Panc1 (cell line): ENCODE measurements around the gene USP14. TPM values are rescaled to one million over a fixed set of nuclear protein-coding genes. Genes with fewer than 3 reads are reported as not detected.

Experiments
- ATAC-seq: fragments of 200-7000 bp; cut with Tn5 transposase; 2 replicates; pipeline ENCODE4 v1.9.1; 2020; ENCODE audit warnings: mild to moderate bottlenecking, moderate library complexity
- BruUV-seq: library from RNA; stranded (reverse); fragments of 400-500 nt; replicated peaks from 2 replicates; lab custom pipeline; 2021; lab: Mats Ljungman, UMichigan
- CTCF ChIA-PET: fragments of 300-600 bp; sonication (Branson Sonifier 250); formaldehyde crosslinking; loops from one replicate; lab custom pipeline; 2022; ENCODE audit warnings: antibody characterized with exemption; lab: Charles Lee
- POLR2A ChIA-PET: fragments of 300-600 bp; sonication (Branson Sonifier 250); formaldehyde crosslinking; loops from one replicate; lab custom pipeline; 2022; ENCODE audit warnings: antibody characterized with exemption; lab: Charles Lee
- DNase-seq: peaks from one replicate; pipeline ENCODE4 v3.0.0-alpha.2; 2010; ENCODE audit warnings: low read depth, low spot score
- H3K27ac ChIP-seq: 2 replicates; pipeline ENCODE4 v1.5.1; 2011; ENCODE audit warnings: mild to moderate bottlenecking, low read length, inconsistent platforms
- H3K27me3 ChIP-seq: fragments of 200-500 bp; sonication (Bioruptor generic); 2 replicates; pipeline ENCODE4 v1.6.0; 2014; ENCODE audit warnings: low read length, inconsistent platforms; ENCODE audit not compliant: control insufficient read depth, insufficient read depth
- H3K36me3 ChIP-seq: fragments of 200-500 bp; sonication (Bioruptor generic); 2 replicates; pipeline ENCODE4 v1.5.1; 2014; ENCODE audit warnings: inconsistent platforms, mild to moderate bottlenecking, low read length, moderate library complexity; ENCODE audit not compliant: control insufficient read depth, insufficient read depth
- H3K4me1 ChIP-seq: 2 replicates; pipeline ENCODE4 v1.5.1; 2011; ENCODE audit warnings: inconsistent platforms, mild to moderate bottlenecking, low read length, moderate library complexity; ENCODE audit not compliant: control insufficient read depth, insufficient read depth
- H3K4me3 ChIP-seq, 2 experiments: 2 replicates each; pipeline ENCODE4 v1.5.1; 2011 to 2012; ENCODE audit warnings: low read depth in 2 of 2, low read length in 2 of 2, mild to moderate bottlenecking in 2 of 2, inconsistent platforms in 1 of 2, moderate library complexity in 1 of 2
- H3K9me3 ChIP-seq: fragments of 200-500 bp; sonication (Bioruptor generic); 2 replicates; pipeline ENCODE4 v1.5.1; 2014; ENCODE audit warnings: low read depth, mild to moderate bottlenecking, inconsistent platforms, low read length, moderate library complexity; ENCODE audit not compliant: control insufficient read depth, insufficient read depth
- CTCF ChIP-seq: fragments of 450-650 bp; IDR thresholded peaks from 2 replicates; pipeline ENCODE4 v1.5.1; 2017; ENCODE audit warnings: mild to moderate bottlenecking
- POLR2AphosphoS5 ChIP-seq: IDR thresholded peaks from 2 replicates; pipeline ENCODE4 v1.6.1; 2012; ENCODE audit warnings: mild to moderate bottlenecking, low read depth, low read length, moderate library complexity
- REST ChIP-seq, 2 experiments: IDR thresholded peaks; 2 replicates each; pipeline ENCODE4 v1.6.1; 2011 to 2012; ENCODE audit warnings: low read depth in 2 of 2, control low read depth in 1 of 2, low read length in 1 of 2, mild to moderate bottlenecking in 1 of 2, moderate library complexity in 1 of 2; ENCODE audit not compliant: insufficient read depth in 1 of 2
- SIN3A ChIP-seq: IDR thresholded peaks from 2 replicates; pipeline ENCODE4 v1.6.1; 2012; ENCODE audit warnings: low read depth, mild to moderate bottlenecking, low read length, moderate library complexity, borderline replicate concordance; ENCODE audit not compliant: insufficient read depth
- TCF7L2 ChIP-seq: IDR thresholded peaks from 2 replicates; pipeline ENCODE4 v1.6.1; 2011; ENCODE audit warnings: mild to moderate bottlenecking, low read depth, low read length, inconsistent platforms
- in situ Hi-C: cut with HindIII; loops from 2 replicates; pipeline ENCODE4 v1.10.0; 2016; ENCODE audit warnings: low sequenced_read_pairs, low pct_unique_long_range_greater_than_20kb
- intact Hi-C: fragments of 100-400 bp; cut with micrococcal nuclease; formaldehyde crosslinking; loops from one replicate; pipeline ENCODE4 v1.10.0; 2022; ENCODE audit not compliant: unreplicated experiment
- total RNA-seq: library from RNA; stranded (reverse); gene quantifications from one replicate; pipeline ENCODE4 v1.2.1, GENCODE V29; 2021; ENCODE audit not compliant: unreplicated experiment

Gene USP14
- total RNA-seq, 1 experiment from 2014 or later, result 75.0 TPM

- Histone ChIP-seq H3K36me3 (peaks cover 18% of the 10 kb centered on the region), H3K4me1 (no peaks in the 10 kb centered on the region), H3K27me3 (no peaks in the 10 kb centered on the region), H3K4me3 (no peak overlapping the region), H3K9me3 (no peaks in the 10 kb centered on the region), H3K27ac (no peak overlapping the region)
- in situ Hi-C loops, result no loop called here
- no TSS peak for BruUV-seq
- CTCF ChIA-PET, result no interaction called here
- POLR2A ChIA-PET, result no interaction called here
- TF ChIP-seq SIN3A (no peak), REST (IDR thresholded peaks at IDR 0.05; ENCODE audit: insufficient read depth in 1 of 2, low read depth in 2 of 2, low read length in 1 of 2) (no peak)
- ATAC-seq, result no peak
- no peak for DNase-seq
- intact Hi-C loops, result no loop called here
Measured at GRCh38 chr18:215448-216010, 57.2 kb downstream of the USP14 start.

- Histone ChIP-seq H3K27me3 (no peaks in the 10 kb centered on the region), H3K9me3 (no peaks in the 10 kb centered on the region), H3K36me3 (peaks cover 23% of the 10 kb centered on the region), H3K27ac (no peak overlapping the region), H3K4me3 (no peak overlapping the region), H3K4me1 (no peaks in the 10 kb centered on the region)
- in situ Hi-C loops, result no loop called here
- no peak for ATAC-seq
- intact Hi-C loops, result no loop called here
- POLR2A ChIA-PET, result no interaction called here
- DNase-seq, result no peak
- no TSS peak for BruUV-seq
- CTCF ChIA-PET, result no interaction called here
- TF ChIP-seq SIN3A (no peak), TCF7L2 (no peak), REST (IDR thresholded peaks at IDR 0.05; ENCODE audit: insufficient read depth in 1 of 2, low read depth in 2 of 2, low read length in 1 of 2) (no peak), CTCF (no peak), POLR2AphosphoS5 (no peak)
Measured at GRCh38 chr18:217532-218336, 59.4 kb downstream of the USP14 start.
